Stimulated activated CD8-positive, alpha-beta memory T cell treated with anti-CD3 and anti-CD28 coated beads, Interleukin-4, amount 100 ng/mL, for 4 hours (primary cell): ENCODE data around the gene PARPBP.
"Not testable (repeated sequence)": the region's sequence is repeated elsewhere in the genome, so short reads cannot be mapped to it uniquely, and the experiment has no call there.

ENCODE experiments used
- DNase-seq, 2 donors: peaks; one replicate each; pipeline ENCODE4 v3.0.0-alpha.2; 2020; ENCODE audit warnings: low read depth in 2 of 2, low spot score in 1 of 2

PARPBP gene, protein sequence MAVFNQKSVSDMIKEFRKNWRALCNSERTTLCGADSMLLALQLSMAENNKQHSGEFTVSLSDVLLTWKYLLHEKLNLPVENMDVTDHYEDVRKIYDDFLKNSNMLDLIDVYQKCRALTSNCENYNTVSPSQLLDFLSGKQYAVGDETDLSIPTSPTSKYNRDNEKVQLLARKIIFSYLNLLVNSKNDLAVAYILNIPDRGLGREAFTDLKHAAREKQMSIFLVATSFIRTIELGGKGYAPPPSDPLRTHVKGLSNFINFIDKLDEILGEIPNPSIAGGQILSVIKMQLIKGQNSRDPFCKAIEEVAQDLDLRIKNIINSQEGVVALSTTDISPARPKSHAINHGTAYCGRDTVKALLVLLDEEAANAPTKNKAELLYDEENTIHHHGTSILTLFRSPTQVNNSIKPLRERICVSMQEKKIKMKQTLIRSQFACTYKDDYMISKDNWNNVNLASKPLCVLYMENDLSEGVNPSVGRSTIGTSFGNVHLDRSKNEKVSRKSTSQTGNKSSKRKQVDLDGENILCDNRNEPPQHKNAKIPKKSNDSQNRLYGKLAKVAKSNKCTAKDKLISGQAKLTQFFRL

DNA sequence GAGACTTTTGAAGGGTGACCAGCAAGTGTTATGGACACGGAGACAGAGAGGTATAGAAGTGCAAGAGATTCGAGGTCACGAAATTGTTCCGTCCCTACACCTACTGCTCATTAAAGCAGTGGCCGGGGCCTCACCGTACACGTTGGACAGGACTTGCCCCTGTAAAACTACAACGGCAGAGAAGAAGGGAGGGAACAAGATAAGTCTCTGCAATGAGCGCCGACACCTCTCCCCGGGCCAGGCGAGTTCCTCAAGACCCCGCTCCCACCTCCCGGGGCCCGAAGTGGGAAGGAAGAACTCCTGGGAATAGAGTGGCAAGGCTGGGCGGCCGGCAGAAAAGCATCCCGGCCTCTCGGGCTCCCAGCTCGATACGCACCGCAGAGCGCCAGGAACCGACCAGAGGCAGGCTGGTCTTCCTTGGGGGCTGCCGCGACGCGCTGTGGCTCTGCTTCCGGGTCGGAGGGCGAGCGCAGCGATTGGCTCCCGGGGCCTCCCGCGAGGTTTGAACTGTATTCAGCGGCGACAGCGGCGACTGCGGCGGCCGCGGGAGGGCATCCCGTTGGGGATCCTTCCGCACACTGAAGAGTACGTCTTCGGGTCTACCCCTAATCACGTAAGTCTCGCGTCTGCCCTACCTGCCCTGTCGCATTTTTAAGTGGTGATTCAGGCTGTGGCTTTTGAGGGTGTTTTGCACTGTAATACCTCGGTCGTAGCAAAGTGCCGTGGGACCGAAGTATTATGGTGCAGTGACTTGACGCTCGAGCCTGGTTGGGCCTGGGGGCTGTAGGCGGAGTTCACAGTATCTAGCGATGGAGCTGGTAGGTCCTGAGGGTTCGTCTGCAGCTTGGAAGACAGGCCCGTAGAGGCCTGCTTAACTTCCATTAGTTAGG, at the start of gene PARPBP, which contains the start of gene NUP37:
PARPBP (plus strand) TSS at position 510 of the 890 bp plus-strand sequence. CDS start 3,706 bp downstream, outside the sequence.
NUP37 (minus strand) TSS at position 441 of the 890 bp plus-strand sequence. CDS start 1,596 bp downstream, outside the sequence.
- DNase-seq = peak; percentile 74 to 77

DNA sequence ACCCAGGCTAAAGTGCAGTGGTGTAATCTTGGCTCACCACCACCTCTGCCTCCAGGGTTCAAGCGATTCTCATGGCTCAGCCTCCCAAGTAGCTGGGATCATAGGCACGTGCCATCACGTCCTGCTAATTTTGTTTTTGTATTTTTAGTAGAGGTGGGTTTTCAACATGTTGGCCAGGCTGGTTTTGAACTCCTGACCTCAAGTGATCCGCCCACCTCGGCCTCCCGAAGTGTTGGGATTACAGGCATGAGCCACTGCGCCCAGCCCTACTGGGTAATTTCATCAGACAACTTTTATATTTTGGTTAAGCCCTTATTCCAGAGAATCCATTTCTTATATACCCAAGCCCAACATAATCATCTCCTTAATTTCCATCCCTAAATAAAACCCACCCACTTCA, 47.9 kb upstream of the PARPBP start:
- DNase-seq = not testable (repeated sequence)

DNA sequence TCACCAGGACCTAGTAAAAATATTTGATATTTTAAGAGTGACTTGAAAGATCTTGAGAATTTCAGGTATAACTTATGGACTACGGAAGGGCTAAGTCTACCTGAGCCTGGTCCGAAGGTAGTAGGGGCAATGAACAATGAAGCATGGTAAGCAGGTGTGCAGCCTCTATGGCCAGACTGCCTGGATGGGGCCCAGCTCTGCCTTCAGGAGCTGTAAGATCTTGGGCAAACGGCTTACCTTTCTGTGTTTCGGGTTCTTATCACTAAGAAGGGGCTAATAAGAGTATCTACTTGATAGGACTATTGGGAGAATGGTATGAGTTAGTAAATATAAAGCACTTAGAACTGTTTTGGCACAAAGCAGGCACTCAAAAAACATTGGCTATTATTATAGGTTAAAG, 39.1 kb upstream of the PARPBP start:
- no peak for DNase-seq

DNA sequence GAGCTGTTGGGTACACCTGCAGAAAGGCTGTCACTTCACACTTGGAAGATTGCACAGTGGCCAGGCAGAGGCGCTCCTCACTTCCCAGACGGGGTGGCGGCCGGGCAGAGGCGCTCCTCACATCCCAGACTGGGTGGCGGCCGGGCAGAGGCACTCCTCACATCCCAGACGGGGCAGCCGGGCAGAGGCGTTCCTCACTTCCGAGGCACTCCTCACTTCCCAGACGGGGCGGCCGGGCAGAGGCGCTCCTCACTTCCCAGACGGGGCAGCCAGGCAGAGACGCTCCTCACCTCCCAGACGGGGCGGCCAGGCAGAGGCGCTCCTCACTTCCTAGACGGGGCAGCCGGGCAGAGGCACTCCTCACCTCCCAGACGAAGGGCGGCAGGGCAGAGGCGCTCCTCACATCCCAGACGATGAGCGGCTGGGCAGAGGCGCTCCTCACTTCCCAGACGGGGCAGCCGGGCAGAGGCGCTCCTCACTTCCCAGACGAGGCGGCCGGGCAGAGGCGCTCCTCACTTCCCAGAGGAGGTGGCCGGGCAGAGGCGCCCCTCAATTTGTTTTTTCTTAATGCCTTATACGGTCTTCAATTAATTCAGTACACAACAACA, 30.7 kb upstream of the PARPBP start:
- DNase-seq = not testable (repeated sequence)

DNA sequence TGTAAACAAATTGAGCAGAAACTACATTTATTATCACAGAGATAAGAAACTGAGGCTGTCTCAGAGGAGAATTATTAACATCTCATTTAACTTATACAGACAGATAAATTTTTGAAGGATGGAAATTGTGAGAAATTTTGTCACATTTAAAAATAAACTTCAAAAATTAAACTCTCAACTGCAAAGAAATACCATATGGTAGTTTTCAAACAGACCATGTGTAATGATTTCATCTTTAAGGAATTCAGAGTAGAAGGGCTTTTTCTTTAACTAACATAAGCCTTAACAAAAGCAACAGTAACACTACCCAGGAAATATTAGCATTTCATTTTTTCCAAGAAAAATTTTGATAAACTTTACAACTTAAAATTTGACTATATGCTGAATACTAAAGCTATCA, 26.7 kb upstream of the PARPBP start:
- DNase-seq = no peak

DNA sequence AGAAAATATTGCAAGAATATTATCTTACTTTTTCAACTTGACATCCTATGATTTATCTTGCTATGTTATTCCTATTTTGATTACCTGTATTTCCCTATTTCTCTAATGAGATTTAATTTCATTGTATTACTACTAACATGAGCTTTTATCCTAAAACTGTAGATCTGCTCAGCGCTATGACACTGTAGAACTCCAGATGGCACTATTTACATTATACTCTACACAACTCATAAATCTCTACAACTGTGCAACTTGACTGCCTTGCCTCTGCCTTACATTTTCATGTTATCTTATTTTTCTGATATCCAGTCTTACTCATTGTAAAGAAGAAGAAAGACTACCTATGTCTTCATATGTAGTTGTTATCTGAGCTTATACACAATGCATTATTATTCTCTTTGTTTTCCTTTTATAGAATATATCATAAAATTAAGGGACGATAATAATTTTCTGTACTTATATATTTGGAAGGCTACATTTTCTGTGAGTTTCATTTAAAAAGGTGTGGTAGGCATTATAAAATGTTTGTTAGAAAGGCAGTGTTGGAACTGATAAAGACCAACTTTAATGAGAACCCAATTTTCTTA, 24.2 kb upstream of the PARPBP start:
- DNase-seq = no peak

DNA sequence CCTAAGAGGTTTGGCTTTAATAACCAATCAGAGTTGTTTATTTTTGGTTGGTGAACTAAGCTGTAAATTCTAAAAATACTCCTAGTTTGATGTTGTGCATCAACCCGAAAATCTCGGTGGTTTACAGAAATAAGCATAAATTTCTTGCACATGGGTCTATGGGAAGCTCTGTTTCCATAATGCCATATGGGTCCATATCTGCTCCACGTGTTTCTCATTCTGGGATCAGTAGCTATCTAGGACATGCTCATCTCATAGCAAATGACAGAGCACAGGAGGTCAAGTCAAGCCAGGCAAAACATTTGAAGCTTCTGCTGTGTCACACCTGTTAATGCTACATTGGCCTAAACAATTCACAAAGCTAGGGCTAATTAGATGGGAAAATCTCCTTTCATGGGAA, 23.1 kb upstream of the PARPBP start:
- no peak for DNase-seq

DNA sequence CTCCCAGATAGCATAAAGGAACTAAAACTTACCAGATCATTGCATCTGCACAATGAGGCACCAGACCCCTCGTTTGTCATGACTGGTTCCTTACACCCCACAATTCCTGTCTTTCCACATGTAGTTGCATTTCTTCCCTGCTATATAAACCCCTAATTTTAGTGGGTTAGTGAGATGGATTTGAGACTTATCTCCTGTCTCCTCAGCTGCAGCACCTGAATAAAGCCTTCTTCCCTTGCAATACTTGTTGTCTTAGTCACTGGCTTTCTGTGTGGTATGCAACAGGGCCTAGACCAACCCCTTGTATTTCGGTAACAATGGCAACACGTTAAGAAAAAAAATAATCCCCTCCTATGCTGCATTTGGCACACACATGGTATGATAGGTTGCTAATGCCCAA, 13.1 kb upstream of the PARPBP start:
- DNase-seq = no peak

DNA sequence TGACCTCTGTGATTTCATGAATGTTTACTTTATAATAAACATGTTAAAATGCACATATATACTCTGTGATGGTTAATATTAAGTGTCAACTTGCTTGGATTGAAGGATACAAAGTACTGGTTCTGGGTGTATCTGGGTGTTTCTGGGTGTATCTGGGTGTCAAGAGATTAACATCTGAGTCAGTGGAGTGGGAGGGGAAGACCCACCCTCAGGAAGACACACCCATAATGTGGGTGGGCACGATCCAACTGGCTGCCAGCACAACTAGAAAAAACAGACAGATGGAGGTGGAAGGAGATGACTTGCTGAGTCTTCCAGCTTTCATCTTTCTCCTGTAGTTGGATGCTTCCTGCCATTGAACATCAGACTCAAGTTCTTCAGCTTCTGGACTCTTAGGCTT, 12.0 kb upstream of the PARPBP start:
- DNase-seq = no peak

DNA sequence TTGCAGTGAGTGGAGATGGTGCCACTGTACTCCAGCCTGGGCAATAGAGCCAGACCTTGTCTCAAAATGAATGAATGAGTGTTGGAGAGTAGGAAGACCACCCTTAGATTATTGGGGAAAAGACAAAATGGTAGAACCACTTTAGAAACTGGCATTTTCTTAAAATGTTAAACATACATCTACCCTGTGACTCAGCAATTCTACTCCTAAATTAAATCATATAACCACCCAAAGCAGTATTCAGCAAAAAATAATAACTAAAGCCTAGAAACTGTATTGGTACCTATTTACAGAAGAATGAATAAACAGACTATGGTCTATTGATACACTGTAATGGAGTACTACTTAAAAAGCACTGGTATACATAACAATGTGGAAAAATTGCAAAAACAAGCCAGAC, 9.2 kb upstream of the PARPBP start:
- no peak for DNase-seq

DNA sequence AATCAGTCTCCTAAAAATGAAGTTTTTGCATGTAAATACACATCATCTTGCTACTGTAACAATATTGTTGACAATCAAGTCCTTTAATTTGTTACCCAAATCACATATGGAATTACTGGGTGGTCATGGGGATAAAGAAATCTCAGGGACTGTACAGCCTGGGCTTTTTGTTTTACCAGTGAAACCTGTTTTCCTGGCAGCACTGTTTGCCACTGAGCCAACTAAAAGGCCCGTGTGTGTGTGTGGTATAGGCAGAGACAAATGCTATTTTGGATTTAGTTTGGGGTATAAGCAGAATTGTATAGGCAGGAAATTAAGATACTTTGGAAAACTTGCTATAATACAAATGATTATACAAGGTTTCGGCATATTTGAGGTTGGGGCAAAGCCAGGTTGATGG, 5.8 kb upstream of the PARPBP start:
- DNase-seq = no peak

DNA sequence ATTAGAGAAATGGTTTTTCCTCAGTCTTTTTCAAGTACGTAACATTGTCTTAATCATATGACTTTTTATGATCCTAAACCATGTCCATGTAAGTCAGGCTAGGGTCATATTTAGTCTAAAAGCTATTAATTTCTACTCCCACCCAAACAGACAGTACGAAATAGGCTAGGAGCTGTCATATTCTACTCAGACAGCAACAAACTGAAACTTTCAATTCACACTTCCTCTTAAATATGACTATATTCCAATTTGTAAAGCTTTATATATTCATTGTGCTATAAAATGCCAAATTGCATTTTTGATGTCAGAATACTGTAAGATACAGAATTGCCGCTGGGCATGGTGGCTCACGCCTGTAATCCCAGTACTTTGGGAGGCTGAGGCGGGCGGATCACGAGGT, 3.6 kb upstream of the PARPBP start:
- no peak for DNase-seq

DNA sequence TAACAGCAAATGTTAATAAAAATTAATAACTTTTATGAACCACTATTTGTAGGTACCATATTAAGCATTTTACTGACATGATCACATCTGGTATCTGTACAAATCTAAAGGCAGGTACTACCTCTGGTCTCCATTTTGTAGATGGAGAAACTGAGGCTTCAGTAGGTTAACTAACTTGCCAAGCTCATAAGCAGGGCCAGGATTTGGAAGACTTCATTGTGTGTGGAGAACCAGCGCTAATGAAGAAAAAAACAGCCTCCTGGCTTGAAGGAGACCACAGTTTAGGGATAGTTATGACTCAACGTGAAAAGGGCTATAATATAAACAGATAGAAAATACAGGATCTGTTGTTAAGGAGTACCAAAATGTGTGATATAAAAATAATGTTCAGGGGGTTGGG, 1.1 kb upstream of the PARPBP start:
- no peak for DNase-seq

DNA sequence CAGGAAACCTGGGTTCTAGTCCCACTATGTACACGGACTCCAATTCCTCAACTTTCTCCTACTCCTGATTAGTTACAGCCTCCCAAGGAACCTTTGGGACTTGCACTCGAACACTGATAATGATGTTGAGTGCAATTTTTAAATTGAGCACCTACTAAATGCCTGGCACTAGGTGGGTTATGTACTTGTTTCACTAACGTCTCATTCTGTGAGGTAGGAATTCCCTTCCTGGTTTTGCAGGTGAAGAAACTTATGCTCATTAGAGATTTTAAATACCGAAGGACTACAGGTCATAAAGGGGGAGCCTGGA, 536 bp downstream of the PARPBP start:
- DNase-seq = no peak

DNA sequence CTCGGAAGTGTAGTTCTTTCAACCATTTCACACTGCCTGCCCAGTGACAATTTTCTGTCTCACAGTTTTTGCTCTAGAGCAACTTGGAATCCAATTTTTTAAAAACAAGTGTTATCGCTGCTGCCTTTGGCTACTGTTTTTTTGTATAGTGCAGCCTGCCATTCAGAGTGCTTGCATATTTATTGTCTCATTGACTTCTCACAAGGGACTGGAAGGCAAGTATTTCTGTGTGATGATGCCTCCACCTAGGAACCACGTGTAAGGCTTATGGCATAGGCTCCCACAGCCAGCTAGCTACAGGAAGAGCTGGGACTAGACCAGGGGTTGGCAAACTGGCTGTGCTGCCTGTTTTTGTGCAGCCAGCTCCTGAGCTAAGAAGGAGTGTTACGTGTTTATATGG, 903 bp downstream of the PARPBP start:
- no peak for DNase-seq

DNA sequence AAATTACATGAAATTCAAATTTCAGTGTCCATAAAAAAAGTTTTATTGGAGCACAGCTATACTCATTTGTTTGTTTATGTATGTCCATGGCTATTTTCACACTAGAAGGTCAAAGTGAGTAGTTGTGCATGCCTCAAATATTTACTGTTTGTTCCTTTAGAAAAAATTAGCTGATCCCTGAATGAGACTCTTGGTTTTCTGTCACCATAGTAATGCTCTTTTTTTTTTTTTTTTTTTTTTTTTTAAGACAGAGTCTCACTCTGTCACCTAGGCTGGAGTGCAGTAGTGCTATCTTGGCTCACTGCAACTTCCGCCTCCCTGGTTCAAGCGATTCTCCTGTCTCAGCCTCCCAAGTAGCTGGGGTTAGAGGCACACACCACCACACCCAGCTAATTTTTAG, 1.3 kb downstream of the PARPBP start:
- DNase-seq = not testable (repeated sequence)

DNA sequence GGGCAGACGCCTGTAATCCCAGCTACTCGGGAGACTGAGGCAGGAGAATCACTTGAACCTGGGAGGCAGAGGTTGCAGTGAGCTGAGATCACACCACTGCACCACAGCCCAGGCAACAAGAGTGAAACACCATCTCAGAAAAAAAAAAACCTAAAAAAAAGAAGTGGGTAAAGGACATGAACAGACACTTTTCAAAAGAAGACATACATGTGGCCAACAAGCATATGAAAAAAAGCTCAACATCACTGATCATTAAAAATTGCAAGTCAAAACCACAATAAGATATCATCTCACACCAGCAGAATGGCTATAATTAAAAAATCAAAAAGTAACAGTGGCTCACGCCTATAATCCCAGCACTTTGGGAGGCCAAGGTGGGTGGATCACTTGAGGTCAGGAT, 10.7 kb downstream of the PARPBP start:
- DNase-seq = not testable (repeated sequence)

DNA sequence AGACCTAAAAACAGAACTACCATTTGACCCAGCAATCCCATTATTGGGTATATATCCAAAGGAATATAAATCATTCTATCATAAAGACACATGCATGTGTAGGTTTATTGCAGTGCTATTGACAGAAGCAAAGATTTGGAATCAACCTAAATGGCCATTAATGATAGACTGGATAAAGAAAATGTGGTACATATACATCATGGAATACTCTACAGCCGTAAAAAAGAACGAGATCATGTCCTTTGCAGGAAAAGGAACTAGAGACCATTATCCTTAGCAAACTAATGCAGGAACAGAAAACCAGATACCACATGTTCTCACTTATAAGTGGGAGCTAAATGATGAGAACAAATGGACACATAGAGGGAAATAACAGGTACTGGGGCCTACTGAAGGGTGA, 11.5 kb downstream of the PARPBP start:
- DNase-seq = not testable (repeated sequence)

DNA sequence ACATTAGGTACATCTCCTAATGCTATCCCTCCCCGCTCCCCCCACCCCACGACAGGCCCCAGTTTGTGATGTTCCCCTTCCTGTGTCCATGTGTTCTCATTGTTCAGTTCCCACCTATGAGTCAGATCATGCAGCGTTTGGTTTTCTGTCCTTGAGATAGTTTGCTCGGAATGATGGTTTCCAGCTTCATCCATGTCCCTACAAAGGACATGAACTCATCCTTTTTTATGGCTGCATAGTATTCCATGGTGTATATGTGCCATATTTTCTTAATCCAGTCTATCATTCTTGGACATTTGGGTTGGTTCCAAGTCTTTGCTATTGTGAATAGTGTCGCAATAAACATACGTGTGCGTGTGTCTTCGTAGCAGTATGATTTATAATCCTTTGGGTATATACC, 17.6 kb downstream of the PARPBP start:
- DNase-seq = not testable (repeated sequence)

DNA sequence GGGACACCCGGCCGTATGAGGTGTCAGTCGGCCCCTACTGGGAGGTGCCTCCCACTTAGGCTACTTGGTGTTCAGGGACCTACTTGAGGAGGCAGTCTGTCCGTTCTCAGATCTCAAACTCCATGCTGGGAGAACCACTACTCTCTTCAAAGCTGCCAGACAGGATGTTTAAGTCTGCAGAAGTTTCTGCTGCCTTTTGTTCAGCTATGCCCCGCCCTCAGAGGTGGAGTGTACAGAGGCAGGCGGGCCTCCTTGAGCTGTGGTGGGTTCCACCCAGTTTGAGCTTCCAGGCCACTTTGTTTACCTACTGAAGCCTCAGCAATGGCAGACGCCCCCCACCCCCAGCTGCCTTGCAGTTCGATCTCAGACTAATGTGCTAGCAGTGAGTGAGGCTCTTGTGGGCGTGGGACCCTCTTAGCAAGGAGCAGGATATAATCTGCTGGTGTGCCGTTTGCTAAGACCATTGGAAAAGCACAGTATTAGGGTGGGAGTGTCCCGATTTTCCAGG, 22.9 kb downstream of the PARPBP start:
- DNase-seq = not testable (repeated sequence)

DNA sequence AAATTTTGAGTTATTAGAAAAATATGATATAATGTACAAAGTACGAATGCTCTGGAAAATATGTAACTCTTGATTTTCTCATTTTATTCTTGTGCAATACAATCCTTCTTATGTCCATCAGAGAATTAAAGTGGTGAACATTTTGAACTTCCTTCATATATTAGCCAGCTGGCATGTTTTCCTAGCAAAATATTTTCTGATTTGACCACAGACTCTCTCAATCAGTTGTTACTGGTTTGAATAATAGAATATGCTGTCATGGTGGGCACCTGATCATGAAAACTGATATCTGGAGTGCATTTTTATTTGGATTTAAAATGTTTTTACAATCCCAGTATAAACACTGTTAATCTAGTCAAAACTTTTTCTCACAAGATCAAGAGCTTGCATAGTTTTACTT, 24.2 kb downstream of the PARPBP start:
- no peak for DNase-seq
